ENCODE data around the gene PTMS.

Gene PTMS

GRCh38 chr12:6765634-6766581, at the start of gene PTMS:
Gene PTMS (plus strand): TSS chr12:6766363. CDS start chr12:6766706, 343 bp downstream.
- TF ChIP-seq ZFX (IDR thresholded peaks at IDR 0.05; ENCODE audit: borderline replicate concordance) (no peak), CTCF (IDR thresholded peaks at IDR 0.05) (no peak)

DNA sequence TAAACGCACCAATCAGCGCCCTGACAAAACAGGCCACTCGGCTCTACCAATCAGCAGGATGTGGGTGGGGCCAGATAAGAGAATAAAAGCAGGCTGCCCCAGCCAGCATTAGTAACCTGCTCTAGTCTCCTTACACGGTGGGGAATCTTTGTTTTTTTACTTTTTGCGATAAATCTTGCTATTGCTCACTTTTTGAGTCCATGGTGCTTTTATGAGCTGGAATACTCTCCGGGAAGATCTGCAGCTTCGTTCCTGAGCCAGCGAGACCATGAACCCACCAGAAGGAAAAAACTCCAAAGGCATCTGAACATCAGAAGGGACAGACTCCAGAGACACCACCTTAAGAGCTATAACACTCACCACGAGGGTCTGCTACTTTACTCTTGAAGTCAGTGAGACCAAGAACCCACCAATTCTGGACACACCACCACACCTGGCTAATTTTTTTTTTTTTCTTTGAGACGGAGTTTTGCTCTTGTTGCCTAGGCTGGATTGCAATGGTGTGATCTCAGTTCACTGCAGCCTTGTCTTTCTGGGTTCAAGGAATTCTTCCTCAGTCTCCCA, 49.2 kb upstream of the PTMS start:
- H3K27ac ChIP-seq: peak overlapping the region; percentile 42
- TF ChIP-seq CTCF (IDR thresholded peaks at IDR 0.05) (no peak), ZFX (IDR thresholded peaks at IDR 0.05; ENCODE audit: borderline replicate concordance) (no peak)

More at GRCh38 chr12:6765634-6766581, at the start of gene PTMS:
- peak within 1 kb of the TSS; percentile 99 for H3K27ac ChIP-seq

DNA sequence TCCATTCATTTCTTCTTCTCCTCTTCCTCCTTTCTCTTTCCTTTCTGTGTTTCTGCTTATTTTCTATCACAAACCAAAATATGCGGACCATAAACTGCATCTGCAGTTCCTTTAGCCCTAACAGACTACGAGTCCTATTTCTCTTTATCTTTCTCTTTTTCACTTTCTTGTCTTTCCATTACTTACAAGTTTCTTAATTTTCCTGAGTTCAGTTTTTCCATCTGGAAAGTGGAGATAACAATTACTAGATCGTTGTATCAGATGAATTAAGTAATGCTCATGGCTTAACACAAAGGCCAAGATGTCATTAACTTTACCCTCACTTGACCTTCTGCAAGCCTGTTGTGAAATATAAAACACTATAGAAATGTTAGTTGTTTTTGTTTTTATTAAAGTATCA, 43.3 kb upstream of the PTMS start:
- no peak for TF ChIP-seq ZFX (IDR thresholded peaks at IDR 0.05; ENCODE audit: borderline replicate concordance)
- TF ChIP-seq CTCF (IDR thresholded peaks at IDR 0.05): no peak
- H3K27ac ChIP-seq: peak overlapping the region; percentile 86

DNA sequence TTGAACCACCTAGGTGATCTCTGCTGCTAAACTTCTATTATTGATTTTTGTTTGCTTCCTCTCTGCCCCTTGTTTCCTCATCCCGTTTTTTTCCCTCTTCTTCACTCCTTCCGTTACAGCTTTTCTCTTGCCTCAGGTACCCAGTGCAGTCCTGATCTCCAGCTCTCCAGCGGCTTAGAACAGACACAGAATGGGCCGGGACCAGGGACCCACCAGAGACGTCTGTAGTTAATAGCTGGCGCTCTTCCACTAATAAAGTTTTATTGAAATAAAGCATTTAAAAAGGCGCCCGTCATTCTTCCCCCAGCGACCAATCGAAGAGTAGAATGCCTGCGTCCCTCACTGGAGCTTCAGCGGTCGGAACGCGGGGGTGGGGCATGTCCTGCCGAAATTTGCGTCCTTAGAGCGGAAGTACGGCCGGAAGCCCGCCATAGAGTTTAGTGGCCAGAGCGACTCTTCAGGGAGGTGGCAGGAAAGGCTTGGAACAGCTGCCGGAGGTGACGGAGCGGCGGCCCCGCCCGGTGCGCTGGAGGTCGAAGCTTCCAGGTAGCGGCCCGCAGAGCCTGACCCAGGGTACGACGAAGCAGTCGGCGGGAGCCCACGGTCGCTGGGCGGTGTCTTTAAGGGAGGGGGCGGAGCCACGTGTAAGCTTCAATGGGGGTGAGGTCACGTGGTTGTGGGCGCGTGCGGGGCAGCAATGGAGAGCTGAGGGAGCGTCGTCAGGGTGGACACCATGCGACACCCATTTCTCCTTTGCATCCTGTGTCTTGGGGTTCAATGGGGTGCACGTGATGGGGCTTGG, 42.4 kb upstream of the PTMS start, which contains the start of gene COPS7A:
COPS7A (plus strand) TSS at position 440 of the 802 bp plus-strand sequence. CDS start 611 bp downstream, outside the sequence.
- peak within 1 kb of the TSS; percentile 86 for H3K27ac ChIP-seq
- TF ChIP-seq ZFX (IDR thresholded peaks at IDR 0.05; ENCODE audit: borderline replicate concordance): no peak
- TF ChIP-seq CTCF (IDR thresholded peaks at IDR 0.05): peak; percentile 28

- peak overlapping the region; percentile 86 for H3K27ac ChIP-seq
- TF ChIP-seq ZFX (IDR thresholded peaks at IDR 0.05; ENCODE audit: borderline replicate concordance): no peak
- no peak for TF ChIP-seq CTCF (IDR thresholded peaks at IDR 0.05)
These were observed 41.8 kb upstream of the PTMS start for GRCh38 chr12:6724409-6724797.

- no peak for TF ChIP-seq ZFX (IDR thresholded peaks at IDR 0.05; ENCODE audit: borderline replicate concordance)
- TF ChIP-seq CTCF (IDR thresholded peaks at IDR 0.05): no peak
These were observed 40.8 kb upstream of the PTMS start for GRCh38 chr12:6725350-6725749.

More at GRCh38 chr12:6725350-6725749, 40.8 kb upstream of the PTMS start:
- H3K27ac ChIP-seq: peak overlapping the region; percentile 86; the same call in 1 of the 2 replicates

Measured in 22Rv1 (cell line).